HL-60/S4 (cell line): Measurements from ENCODE around the gene CHRNA10.

Source experiments
- in situ Hi-C: fragments of 300-500 bp; cut with MboI; formaldehyde crosslinking; loops from 2 replicates; pipeline ENCODE4 v1.14.3; 2022; ENCODE audit warnings: low sequenced_read_pairs

The CHRNA10 gene

GRCh38 chr11:3671334-3672254, at the start of gene CHRNA10:
Gene CHRNA10 (minus strand): TSS chr11:3671384. CDS start chr11:3671312, 72 bp downstream.
- in situ Hi-C loops: no loop called here

GRCh38 chr11:3712274-3712673, 41.1 kb upstream of the CHRNA10 start:
- in situ Hi-C loops: no loop called here

GRCh38 chr11:3710485-3711259, 39.5 kb upstream of the CHRNA10 start:
- in situ Hi-C loops: no loop called here

- in situ Hi-C loops: no loop called here
Observed at GRCh38 chr11:3709977-3710376, 38.8 kb upstream of the CHRNA10 start.

- in situ Hi-C loops: no loop called here
Observed at GRCh38 chr11:3707176-3707575, 36.0 kb upstream of the CHRNA10 start.

GRCh38 chr11:3703383-3703782, 32.2 kb upstream of the CHRNA10 start:
- in situ Hi-C loops: no loop called here

- in situ Hi-C loops: no loop called here
Observed at GRCh38 chr11:3700910-3701309, 29.7 kb upstream of the CHRNA10 start.

- in situ Hi-C loops: no loop called here
Observed at GRCh38 chr11:3700410-3700809, 29.2 kb upstream of the CHRNA10 start.

GRCh38 chr11:3686751-3687150, 15.6 kb upstream of the CHRNA10 start:
- in situ Hi-C loops: no loop called here

GRCh38 chr11:3685923-3686322, 14.7 kb upstream of the CHRNA10 start:
- in situ Hi-C loops: no loop called here

- in situ Hi-C loops: no loop called here
Observed at GRCh38 chr11:3684819-3685172, 13.6 kb upstream of the CHRNA10 start.

GRCh38 chr11:3684129-3684818, 13.1 kb upstream of the CHRNA10 start:
- in situ Hi-C loops: no loop called here

- in situ Hi-C loops: no loop called here
Observed at GRCh38 chr11:3683039-3683438, 11.9 kb upstream of the CHRNA10 start.

- in situ Hi-C loops: no loop called here
Observed at GRCh38 chr11:3679077-3679476, 7.9 kb upstream of the CHRNA10 start.

GRCh38 chr11:3675971-3676370, 4.8 kb upstream of the CHRNA10 start:
- in situ Hi-C loops: no loop called here

GRCh38 chr11:3674189-3674588, 3.0 kb upstream of the CHRNA10 start:
- in situ Hi-C loops: no loop called here

GRCh38 chr11:3669742-3670183, 1.4 kb downstream of the CHRNA10 start:
- in situ Hi-C loops: no loop called here

GRCh38 chr11:3669128-3669527, 2.1 kb downstream of the CHRNA10 start:
- in situ Hi-C loops: no loop called here

GRCh38 chr11:3667149-3668035, 3.8 kb downstream of the CHRNA10 start:
- in situ Hi-C loops: no loop called here

- in situ Hi-C loops: no loop called here
Observed at GRCh38 chr11:3666023-3666530, 5.1 kb downstream of the CHRNA10 start.
